Naive thymus-derived CD4-positive, alpha-beta T cell (primary cell): ENCODE measurements around the gene CANX. TPM values are rescaled to one million over a fixed set of nuclear protein-coding genes. Genes with fewer than 3 reads are reported as not detected.

Experiments
- ATAC-seq: fragments of 150-1000 bp; cut with Tn5 transposase; 2 replicates; pipeline ENCODE4 v1.10.0; 2021; ENCODE audit warnings: mild to moderate bottlenecking, moderate library complexity
- CTCF ChIA-PET: fragments of 350-600 bp; sonication (Branson Sonifier 250); formaldehyde crosslinking; loops from one replicate; lab custom pipeline; 2021; ENCODE audit warnings: antibody characterized with exemption; lab: Charles Lee
- POLR2A ChIA-PET: fragments of 350-600 bp; sonication (Branson Sonifier 250); formaldehyde crosslinking; loops from one replicate; lab custom pipeline; 2021; ENCODE audit warnings: antibody characterized with exemption, inconsistent platforms; lab: Charles Lee
- DNase-seq, 9 donors: peaks; one replicate each; pipeline versions ENCODE4 v3.0.0 to v3.0.0-alpha.2; 2020 to 2022; ENCODE audit warnings: mixed read lengths in 1 of 9
- H3K27ac ChIP-seq: one replicate; pipeline ENCODE4 v1.7.0; 2013; ENCODE audit warnings: mild to moderate bottlenecking, low read depth, low read length, moderate library complexity
- H3K27me3 ChIP-seq, 2 donors: one replicate each; pipeline ENCODE4 v1.7.0; 2013; ENCODE audit warnings: low read length in 2 of 2, mild to moderate bottlenecking in 2 of 2, moderate library complexity in 2 of 2; ENCODE audit not compliant: control insufficient read depth in 2 of 2, insufficient read depth in 2 of 2
- H3K36me3 ChIP-seq, 3 experiments: 1 replicate in 2 of 3; 2 replicates in 1 of 3; pipeline ENCODE4 v1.7.0; 2013; ENCODE audit warnings: low read length in 3 of 3, mild to moderate bottlenecking in 3 of 3, moderate library complexity in 1 of 3; ENCODE audit not compliant: insufficient read depth in 3 of 3, control insufficient read depth in 2 of 3
- H3K4me1 ChIP-seq, 2 donors: one replicate each; pipeline ENCODE4 v1.7.0; 2013; ENCODE audit warnings: low read length in 2 of 2, mild to moderate bottlenecking in 2 of 2, moderate library complexity in 1 of 2; ENCODE audit not compliant: control insufficient read depth in 2 of 2, insufficient read depth in 2 of 2
- H3K4me3 ChIP-seq: 2 replicates; pipeline ENCODE4 v1.7.0; 2013; ENCODE audit warnings: mild to moderate bottlenecking, low read length
- H3K9me3 ChIP-seq, 3 experiments: 1 replicate in 2 of 3; 2 replicates in 1 of 3; pipeline ENCODE4 v1.7.0; 2013; ENCODE audit warnings: low read length in 3 of 3; ENCODE audit not compliant: control insufficient read depth in 2 of 3
- H3K27ac Mint-ChIP-seq, 9 donors: one replicate each; pipeline ENCODE4 v1.8.0; 2020 to 2022; ENCODE audit warnings: mixed read lengths in 9 of 9, mild to moderate bottlenecking in 8 of 9, moderate library complexity in 5 of 9, inconsistent platforms in 2 of 9
- H3K27me3 Mint-ChIP-seq, 5 donors: one replicate each; pipeline ENCODE4 v1.8.0; 2021 to 2022; ENCODE audit warnings: mixed read lengths in 5 of 5, mild to moderate bottlenecking in 1 of 5
- H3K36me3 Mint-ChIP-seq, 5 donors: one replicate each; pipeline ENCODE4 v1.8.0; 2020 to 2022; ENCODE audit warnings: mixed read lengths in 5 of 5, mild to moderate bottlenecking in 3 of 5, inconsistent platforms in 1 of 5
- H3K4me1 Mint-ChIP-seq, 7 donors: one replicate each; pipeline ENCODE4 v1.8.0; 2020 to 2022; ENCODE audit warnings: mixed read lengths in 7 of 7, mild to moderate bottlenecking in 3 of 7, inconsistent platforms in 1 of 7
- H3K4me3 Mint-ChIP-seq, 10 donors: one replicate each; pipeline ENCODE4 v1.8.0; 2020 to 2022; ENCODE audit warnings: mild to moderate bottlenecking in 10 of 10, mixed read lengths in 10 of 10, moderate library complexity in 6 of 10, inconsistent platforms in 2 of 10
- H3K9me3 Mint-ChIP-seq, 11 donors: one replicate each; pipeline ENCODE4 v1.8.0; 2020 to 2022; ENCODE audit warnings: mixed read lengths in 11 of 11, mild to moderate bottlenecking in 4 of 11, inconsistent platforms in 1 of 11, moderate library complexity in 1 of 11
- intact Hi-C, 2 donors: fragments of 100-400 bp; cut with micrococcal nuclease; formaldehyde crosslinking; loops; one replicate each; pipeline ENCODE4 v1.15.1; 2023
- polyA plus RNA-seq, 2 donors: library from polyadenylated mRNA; unstranded; fragments of 300-500 nt; fragmentation: Illumina TruSeq; gene quantifications; one replicate each; pipeline ENCODE4 v1.2.3, GENCODE V29; 2021
- total RNA-seq, 6 experiments: library from RNA in 5 of 6; stranded (reverse) in 5 of 6; gene quantifications; 1 replicate in 5 of 6; 2 replicates in 1 of 6; pipeline ENCODE4 v1.2.3 and lab custom pipeline; 2021 to 2026

The CANX gene
- total and polyA plus RNA-seq, 7 experiments from 2014 or later = 175 to 499 (median 253) TPM

DNA sequence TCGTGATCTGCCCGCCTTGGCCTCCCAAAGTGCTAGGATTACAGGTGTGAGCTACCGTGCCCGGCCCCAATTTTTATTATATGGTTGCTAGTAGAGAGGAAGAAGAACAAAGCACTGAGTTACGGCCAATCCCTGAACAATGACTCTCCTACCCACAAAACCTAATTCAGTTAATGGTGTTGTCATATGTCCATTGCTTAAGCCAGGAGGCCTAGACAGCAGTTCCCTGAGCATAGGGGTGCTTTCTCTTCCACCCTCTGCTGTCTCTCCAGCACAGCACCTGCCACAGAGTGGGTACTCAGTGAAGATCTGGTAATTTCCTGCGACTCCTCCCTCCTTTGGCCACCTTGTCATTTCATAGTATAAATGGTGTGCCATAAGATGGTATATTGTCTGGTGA is 73.6 kb downstream of the CANX start:
- Histone ChIP-seq H3K4me3 (no peak overlapping the region), H3K27ac (no peak overlapping the region), H3K36me3 (peaks cover 13 to 94% (median 23%) of the 10 kb centered on the region in 3 experiments), H3K9me3 (no peaks in the 10 kb centered on the region), H3K27me3 (no peaks in the 10 kb centered on the region), H3K4me1 (no peaks in the 10 kb centered on the region)
- H3K4me3 Mint-ChIP-seq = no peak overlapping the region
- ATAC-seq (peak; percentile 69), DNase-seq (no peak)
- H3K27me3 Mint-ChIP-seq = no peaks in the 10 kb centered on the region
- ChIA-PET POLR2A (no interaction called here), CTCF (no interaction called here)
- H3K4me1 Mint-ChIP-seq = peaks cover 0 to 8% (median 6%) of the 10 kb centered on the region in 7 donors
- H3K27ac Mint-ChIP-seq = peak overlapping the region in 1 of 9 donors; percentile 22
- intact Hi-C loops = no loop called here
- H3K36me3 Mint-ChIP-seq = peaks cover 5 to 46% (median 9%) of the 10 kb centered on the region in 5 donors
- H3K9me3 Mint-ChIP-seq = peaks cover 0 to 3% (median 0%) of the 10 kb centered on the region in 11 donors

GRCh38 chr5:179773686-179774040 is 74.9 kb downstream of the CANX start:
- Histone ChIP-seq H3K36me3 (peaks cover 13 to 94% (median 29%) of the 10 kb centered on the region in 3 experiments), H3K27ac (no peak overlapping the region), H3K4me3 (no peak overlapping the region), H3K9me3 (no peaks in the 10 kb centered on the region), H3K27me3 (no peaks in the 10 kb centered on the region), H3K4me1 (no peaks in the 10 kb centered on the region)
- no peak for ATAC-seq
- Mint-ChIP-seq H3K27me3 (no peaks in the 10 kb centered on the region), H3K36me3 (peaks cover 5 to 59% (median 12%) of the 10 kb centered on the region in 5 donors), H3K4me1 (peaks cover 0 to 11% (median 1%) of the 10 kb centered on the region in 7 donors), H3K27ac (no peak overlapping the region), H3K4me3 (no peak overlapping the region), H3K9me3 (peaks cover 0 to 3% (median 0%) of the 10 kb centered on the region in 11 donors)
- POLR2A ChIA-PET = interaction anchor here (0.6 kb wide), 1 partner anchor 134 kb away, joined by 3 read pairs; no protein-coding TSS in a partner anchor
- DNase-seq = no peak
- intact Hi-C loops = no loop called here
- CTCF ChIA-PET = no interaction called here

GRCh38 chr5:179774442-179774841 is 75.7 kb downstream of the CANX start:
- DNase-seq = no peak
- Mint-ChIP-seq H3K36me3 (peaks cover 5 to 57% (median 9%) of the 10 kb centered on the region in 5 donors), H3K9me3 (peaks cover 0 to 3% (median 0%) of the 10 kb centered on the region in 11 donors), H3K4me1 (peaks cover 0 to 12% (median 0%) of the 10 kb centered on the region in 7 donors), H3K27ac (no peak overlapping the region), H3K4me3 (no peak overlapping the region), H3K27me3 (no peaks in the 10 kb centered on the region)
- Histone ChIP-seq H3K4me1 (no peaks in the 10 kb centered on the region), H3K9me3 (no peaks in the 10 kb centered on the region), H3K27me3 (no peaks in the 10 kb centered on the region), H3K27ac (no peak overlapping the region), H3K4me3 (no peak overlapping the region), H3K36me3 (peaks cover 13 to 93% (median 29%) of the 10 kb centered on the region in 3 experiments)
- intact Hi-C loops = no loop called here
- POLR2A ChIA-PET = no interaction called here
- no peak for ATAC-seq
- CTCF ChIA-PET = no interaction called here

DNA sequence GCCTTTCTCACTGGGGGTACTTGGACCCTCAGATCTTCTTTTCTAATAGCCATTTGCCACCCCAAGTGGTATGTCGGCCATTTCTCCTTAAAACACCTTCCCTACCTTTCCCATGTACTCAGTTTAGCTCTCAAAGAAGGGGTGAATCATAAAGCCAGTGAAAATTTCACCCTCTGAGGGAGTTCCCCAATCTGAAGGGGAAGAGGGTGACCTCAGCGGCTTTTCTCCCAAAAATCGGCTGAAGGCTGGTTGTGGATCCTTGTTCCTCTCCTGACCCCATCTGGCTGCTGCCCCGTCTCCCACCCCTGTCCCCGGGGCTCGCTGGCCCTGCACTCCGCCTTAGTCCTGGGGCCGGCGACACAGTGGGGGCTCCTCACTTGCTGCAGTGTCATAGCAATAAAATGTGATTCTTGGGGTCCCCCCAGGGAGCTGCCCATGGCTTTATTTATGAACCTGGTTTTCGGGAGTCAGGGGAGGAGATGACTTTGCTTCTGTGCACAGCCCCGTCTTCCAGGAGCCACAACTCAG is 77.7 kb downstream of the CANX start:
- no peaks in the 10 kb centered on the region for H3K9me3 ChIP-seq
- no peak overlapping the region for H3K27ac ChIP-seq
- H3K4me3 Mint-ChIP-seq = no peak overlapping the region
- H3K36me3 Mint-ChIP-seq = peaks cover 6 to 56% (median 11%) of the 10 kb centered on the region in 5 donors
- no peak for DNase-seq
- CTCF ChIA-PET = no interaction called here
- ATAC-seq = no peak
- H3K4me3 ChIP-seq = no peak overlapping the region
- H3K27me3 Mint-ChIP-seq = no peaks in the 10 kb centered on the region
- intact Hi-C loops = no loop called here
- H3K27me3 ChIP-seq = no peaks in the 10 kb centered on the region
- no peak overlapping the region for H3K27ac Mint-ChIP-seq
- peaks cover 0 to 3% (median 0%) of the 10 kb centered on the region in 11 donors for H3K9me3 Mint-ChIP-seq
- H3K36me3 ChIP-seq = peaks cover 13 to 80% (median 21%) of the 10 kb centered on the region in 3 experiments
- no peaks in the 10 kb centered on the region for H3K4me1 ChIP-seq
- POLR2A ChIA-PET = no interaction called here
- peaks cover 0 to 13% (median 0%) of the 10 kb centered on the region in 7 donors for H3K4me1 Mint-ChIP-seq

DNA sequence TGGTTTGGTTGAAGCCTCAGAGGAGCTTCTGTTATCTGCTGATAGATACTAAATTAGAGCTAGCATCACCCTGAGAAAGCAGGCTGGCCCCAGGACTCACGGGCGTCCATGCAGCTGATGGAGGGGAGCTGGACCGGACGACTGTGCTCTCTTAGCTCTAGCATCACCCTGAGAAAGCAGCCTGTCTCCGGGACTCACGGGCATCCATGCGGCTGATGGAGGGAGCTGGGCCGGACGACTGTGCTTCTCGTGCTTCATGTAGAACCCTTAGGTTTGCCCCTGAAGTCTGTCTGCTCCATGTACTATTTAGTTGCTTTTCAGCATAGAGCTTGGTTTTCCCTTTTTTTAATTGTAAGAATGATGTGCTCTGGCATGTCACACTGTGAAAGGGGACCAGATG is 78.7 kb downstream of the CANX start:
- H3K36me3 Mint-ChIP-seq = peaks cover 4 to 48% (median 9%) of the 10 kb centered on the region in 5 donors
- DNase-seq (no peak), ATAC-seq (no peak)
- H3K27ac ChIP-seq = no peak overlapping the region
- ChIA-PET POLR2A (interaction anchor here (1.1 kb wide), 1 partner anchor 21 kb away, joined by 3 read pairs; no protein-coding TSS in a partner anchor), CTCF (interaction anchor here (1.8 kb wide), 1 partner anchor 15 kb away, joined by 4 read pairs; no protein-coding TSS in a partner anchor)
- H3K36me3 ChIP-seq = peaks cover 13 to 72% (median 17%) of the 10 kb centered on the region in 3 experiments
- no peaks in the 10 kb centered on the region for H3K27me3 ChIP-seq
- no peaks in the 10 kb centered on the region for H3K4me1 ChIP-seq
- intact Hi-C loops = no loop called here
- H3K27ac Mint-ChIP-seq = peak overlapping the region in 2 of 9 donors; percentile 29 to 36
- no peak overlapping the region for H3K4me3 ChIP-seq
- no peaks in the 10 kb centered on the region for H3K9me3 ChIP-seq
- H3K4me1 Mint-ChIP-seq = peaks cover 0 to 13% (median 0%) of the 10 kb centered on the region in 7 donors
- H3K4me3 Mint-ChIP-seq = no peak overlapping the region
- no peaks in the 10 kb centered on the region for H3K27me3 Mint-ChIP-seq
- H3K9me3 Mint-ChIP-seq = peaks cover 0 to 3% (median 0%) of the 10 kb centered on the region in 11 donors

- intact Hi-C loops = no loop called here
- Mint-ChIP-seq H3K4me3 (no peak overlapping the region), H3K9me3 (peaks cover 0 to 3% (median 0%) of the 10 kb centered on the region in 11 donors), H3K27me3 (no peaks in the 10 kb centered on the region), H3K27ac (peak overlapping the region in 4 of 9 donors; percentile 29 to 48 (median 34)), H3K4me1 (peaks cover 0 to 13% (median 0%) of the 10 kb centered on the region in 7 donors), H3K36me3 (peaks cover 4 to 44% (median 7%) of the 10 kb centered on the region in 5 donors)
- H3K4me1 ChIP-seq = no peaks in the 10 kb centered on the region
- ChIA-PET POLR2A (interaction anchor here (1.1 kb wide), 1 partner anchor 21 kb away, joined by 3 read pairs; no protein-coding TSS in a partner anchor), CTCF (interaction anchor here (1.8 kb wide), 1 partner anchor 15 kb away, joined by 4 read pairs; no protein-coding TSS in a partner anchor)
- H3K4me3 ChIP-seq = no peak overlapping the region
- no peaks in the 10 kb centered on the region for H3K27me3 ChIP-seq
- peaks cover 13 to 69% (median 17%) of the 10 kb centered on the region in 3 experiments for H3K36me3 ChIP-seq
- no peak overlapping the region for H3K27ac ChIP-seq
- no peak for DNase-seq
- ATAC-seq = peak; percentile 70
- H3K9me3 ChIP-seq = no peaks in the 10 kb centered on the region
These were observed 79.1 kb downstream of the CANX start for GRCh38 chr5:179777909-179778308.
